ENCODE measurements around the gene ZFHX3.

- no peak for TF ChIP-seq MAX (IDR thresholded peaks at IDR 0.05)
- no peak for TF ChIP-seq RAD21 (IDR thresholded peaks at IDR 0.05; ENCODE audit: low read depth)
- TF ChIP-seq FOXM1 (IDR thresholded peaks at IDR 0.05; ENCODE audit: borderline replicate concordance, low read depth) = no peak
- no peak for TF ChIP-seq EP300 (IDR thresholded peaks at IDR 0.05; ENCODE audit: borderline replicate concordance)
- TF ChIP-seq REST (IDR thresholded peaks at IDR 0.05; ENCODE audit: low read depth) = no peak
- TF ChIP-seq CEBPB (IDR thresholded peaks at IDR 0.05) = no peak
- TF ChIP-seq EGR1 (IDR thresholded peaks at IDR 0.05) = no peak
- TF ChIP-seq YY1 (IDR thresholded peaks at IDR 0.05; ENCODE audit: low read depth) = no peak
- TF ChIP-seq CREB1 (IDR thresholded peaks at IDR 0.05; ENCODE audit: low read depth) = no peak
- TF ChIP-seq TCF12 (IDR thresholded peaks at IDR 0.05; ENCODE audit: low read depth) = no peak
- no peak for TF ChIP-seq TEAD4 (IDR thresholded peaks at IDR 0.05)
- TF ChIP-seq TAF1 (IDR thresholded peaks at IDR 0.05; ENCODE audit: low read depth) = no peak
Measured at GRCh38 chr16:72895951-72896350, 152.0 kb downstream of the ZFHX3 start.
